Activated T-cell treated with anti-CD3 and anti-CD28 coated beads for 4 hours (primary cell): Measurements from ENCODE around the gene DCANP1.

Source experiments
- DNase-seq: peaks from one replicate; pipeline ENCODE4 v3.0.0-alpha.2; 2020

DCANP1 gene

GRCh38 chr5:135456238-135457099 lies 9.3 kb upstream of the DCANP1 start:
- no peak for DNase-seq

- DNase-seq: no peak
Observed at GRCh38 chr5:135455876-135456237, 8.7 kb upstream of the DCANP1 start.

GRCh38 chr5:135454946-135455345 lies 7.8 kb upstream of the DCANP1 start:
- no peak for DNase-seq

- DNase-seq: no peak
Observed at GRCh38 chr5:135453613-135454012, 6.5 kb upstream of the DCANP1 start.

- DNase-seq: no peak
Observed at GRCh38 chr5:135452321-135453030, 5.3 kb upstream of the DCANP1 start, which contains the start of gene TIFAB. TIFAB (minus strand) TSS chr5:135452351; CDS start chr5:135449939, 2,412 bp downstream.

GRCh38 chr5:135451581-135452320 lies 4.6 kb upstream of the DCANP1 start:
- no peak for DNase-seq

GRCh38 chr5:135450952-135451351 lies 3.8 kb upstream of the DCANP1 start:
- DNase-seq: no peak

- no peak for DNase-seq
Observed at GRCh38 chr5:135450336-135450735, 3.2 kb upstream of the DCANP1 start.

- no peak for DNase-seq
Observed at GRCh38 chr5:135449644-135450043, 2.5 kb upstream of the DCANP1 start.

- no peak for DNase-seq
Observed at GRCh38 chr5:135448791-135449507, 1.8 kb upstream of the DCANP1 start.

- no peak for DNase-seq
Observed at GRCh38 chr5:135448071-135448739, 1.1 kb upstream of the DCANP1 start.

GRCh38 chr5:135446615-135447014 lies 533 bp downstream of the DCANP1 start:
- DNase-seq: no peak

- DNase-seq: no peak
Observed at GRCh38 chr5:135446206-135446605, 942 bp downstream of the DCANP1 start.

GRCh38 chr5:135445306-135445985 lies 1.7 kb downstream of the DCANP1 start:
- DNase-seq: no peak

- DNase-seq: no peak
Observed at GRCh38 chr5:135444881-135445280, 2.3 kb downstream of the DCANP1 start.

- DNase-seq: no peak
Observed at GRCh38 chr5:135444360-135444759, 2.8 kb downstream of the DCANP1 start.

GRCh38 chr5:135443161-135443960 lies 3.8 kb downstream of the DCANP1 start:
- DNase-seq: no peak

GRCh38 chr5:135442431-135443160 lies 4.6 kb downstream of the DCANP1 start:
- no peak for DNase-seq

GRCh38 chr5:135441919-135442318 lies 5.2 kb downstream of the DCANP1 start:
- DNase-seq: no peak

- DNase-seq: no peak
Observed at GRCh38 chr5:135441350-135441831, 5.8 kb downstream of the DCANP1 start.
